ENCODE measurements around the gene PTPN18. TPM values are rescaled to one million over a fixed set of nuclear protein-coding genes. Genes with fewer than 3 reads are reported as not detected.

Gene PTPN18
- total and polyA plus RNA-seq, 2 donors (not counting 1 experiment from before 2014, with no cell fraction given) = 91.0 to 102 TPM

DNA sequence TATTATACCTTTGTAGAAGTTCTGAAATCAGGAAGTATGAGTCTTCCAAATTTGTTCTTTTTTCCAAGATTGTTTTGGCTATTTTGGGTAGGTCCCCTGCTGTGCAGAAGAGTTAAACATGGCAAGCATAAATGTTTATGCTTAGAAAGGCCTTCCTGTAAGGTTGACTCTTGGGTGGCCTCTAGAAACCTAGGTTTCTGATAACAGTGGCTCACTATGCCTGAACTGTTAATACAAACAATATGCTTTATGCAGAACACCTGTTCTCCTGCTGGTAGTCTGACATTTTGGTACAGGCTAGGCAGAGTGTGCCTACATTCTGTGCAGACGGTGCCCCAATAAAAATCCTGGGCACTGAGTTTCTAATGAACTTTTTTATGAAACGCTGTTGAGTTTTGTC lies 10.1 kb downstream of the PTPN18 start:
- Histone ChIP-seq H3K4me1 (ENCODE audit: control insufficient read depth in 2 of 2, insufficient read depth in 2 of 2, low read length in 2 of 2) (peaks cover 8 to 15% of the 10 kb centered on the region in 2 donors), H3K4me3 (ENCODE audit: control extremely low read depth in 1 of 5, extremely low read depth in 1 of 5, insufficient read depth in 1 of 5, low read depth in 2 of 5, low read length in 4 of 5) (no peak overlapping the region), H3K9me3 (ENCODE audit: control extremely low read depth in 1 of 3, control insufficient read depth in 2 of 3, insufficient read depth in 1 of 3, low read length in 2 of 3) (peaks cover 0 to 5% (median 0%) of the 10 kb centered on the region in 3 donors), H3K9ac (ENCODE audit: low read length) (no peak overlapping the region), H3K27me3 (replicated peaks in 1 of 4; ENCODE audit: control extremely low read depth in 1 of 4, control insufficient read depth in 3 of 4, insufficient read depth in 4 of 4, low read length in 3 of 4) (no peaks in the 10 kb centered on the region), H2AFZ (ENCODE audit: insufficient read depth, low read depth, low read length, poor library complexity, severe bottlenecking) (no peak overlapping the region), H4K20me1 (ENCODE audit: control insufficient read depth, insufficient read depth, low read length, poor library complexity, severe bottlenecking) (no peaks in the 10 kb centered on the region), H3K36me3 (replicated peaks in 1 of 2; ENCODE audit: control extremely low read depth in 1 of 2, control insufficient read depth in 1 of 2, extremely low read depth in 1 of 2, insufficient read depth in 2 of 2, low read length in 1 of 2) (no peaks in the 10 kb centered on the region), H3K79me2 (ENCODE audit: control insufficient read depth, insufficient read depth, low read length) (peaks cover 8% of the 10 kb centered on the region), H3K27ac (ENCODE audit: low read length in 2 of 2) (no peak overlapping the region), H3K4me2 (replicated peaks; ENCODE audit: low read depth, low read length, poor library complexity, severe bottlenecking) (no peak overlapping the region)
- Mint-ChIP-seq H3K9me3 (ENCODE audit: insufficient read depth) (no peaks in the 10 kb centered on the region), H3K27me3 (peaks cover 7% of the 10 kb centered on the region), H3K4me3 (no peak overlapping the region), H3K4me1 (peaks cover 14% of the 10 kb centered on the region), H3K27ac (no peak overlapping the region)
- ChIA-PET POLR2A (no interaction called here), CTCF (interaction anchor here (1.3 kb wide), 1 partner anchor 20 kb away, joined by 4 read pairs; no protein-coding TSS in a partner anchor)
- DNase-seq (no peak), ATAC-seq (ENCODE audit: low read depth) (no peak)
- 100% methylated on average over 1 of the region's 2 CpGs for WGBS (ENCODE audit: insufficient coverage)
- intact Hi-C loops (cut with micrococcal nuclease) = no loop called here
- TF ChIP-seq, protein P1, sequence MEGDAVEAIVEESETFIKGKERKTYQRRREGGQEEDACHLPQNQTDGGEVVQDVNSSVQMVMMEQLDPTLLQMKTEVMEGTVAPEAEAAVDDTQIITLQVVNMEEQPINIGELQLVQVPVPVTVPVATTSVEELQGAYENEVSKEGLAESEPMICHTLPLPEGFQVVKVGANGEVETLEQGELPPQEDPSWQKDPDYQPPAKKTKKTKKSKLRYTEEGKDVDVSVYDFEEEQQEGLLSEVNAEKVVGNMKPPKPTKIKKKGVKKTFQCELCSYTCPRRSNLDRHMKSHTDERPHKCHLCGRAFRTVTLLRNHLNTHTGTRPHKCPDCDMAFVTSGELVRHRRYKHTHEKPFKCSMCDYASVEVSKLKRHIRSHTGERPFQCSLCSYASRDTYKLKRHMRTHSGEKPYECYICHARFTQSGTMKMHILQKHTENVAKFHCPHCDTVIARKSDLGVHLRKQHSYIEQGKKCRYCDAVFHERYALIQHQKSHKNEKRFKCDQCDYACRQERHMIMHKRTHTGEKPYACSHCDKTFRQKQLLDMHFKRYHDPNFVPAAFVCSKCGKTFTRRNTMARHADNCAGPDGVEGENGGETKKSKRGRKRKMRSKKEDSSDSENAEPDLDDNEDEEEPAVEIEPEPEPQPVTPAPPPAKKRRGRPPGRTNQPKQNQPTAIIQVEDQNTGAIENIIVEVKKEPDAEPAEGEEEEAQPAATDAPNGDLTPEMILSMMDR (IDR thresholded peaks at IDR 0.05) = no peak
- no peak for TF ChIP-seq EZH2 (IDR thresholded peaks at IDR 0.05; ENCODE audit: borderline replicate concordance, insufficient read depth, low read depth, low read length, poor library complexity, severe bottlenecking)

DNA sequence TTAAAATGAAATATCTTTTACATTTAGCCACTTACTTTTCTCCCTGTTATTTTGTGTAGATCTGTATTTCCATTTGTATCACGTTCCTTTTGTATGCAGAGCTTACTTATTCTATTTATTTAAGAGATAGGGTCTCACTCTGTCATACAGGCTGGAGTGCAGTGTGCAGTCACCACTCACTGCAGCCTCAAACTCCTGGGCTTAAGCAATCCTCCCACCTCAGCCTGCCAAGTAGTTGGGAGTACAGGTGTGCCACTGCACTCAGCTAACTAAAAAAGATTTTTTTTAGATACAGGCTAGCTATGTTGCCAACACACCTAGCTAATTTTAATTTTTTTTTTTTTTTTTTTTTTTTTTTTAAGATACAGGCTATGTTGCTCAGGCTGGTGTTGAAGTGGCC lies 10.9 kb downstream of the PTPN18 start:
- WGBS (ENCODE audit: insufficient coverage) = no CpG with 5 or more reads among the region's 1 CpG
- Histone ChIP-seq H3K36me3 (replicated peaks in 1 of 2; ENCODE audit: control extremely low read depth in 1 of 2, control insufficient read depth in 1 of 2, extremely low read depth in 1 of 2, insufficient read depth in 2 of 2, low read length in 1 of 2) (no peaks in the 10 kb centered on the region), H2AFZ (ENCODE audit: insufficient read depth, low read depth, low read length, poor library complexity, severe bottlenecking) (no peak overlapping the region), H4K20me1 (ENCODE audit: control insufficient read depth, insufficient read depth, low read length, poor library complexity, severe bottlenecking) (no peaks in the 10 kb centered on the region), H3K4me1 (ENCODE audit: control insufficient read depth in 2 of 2, insufficient read depth in 2 of 2, low read length in 2 of 2) (peaks cover 14 to 22% of the 10 kb centered on the region in 2 donors), H3K9ac (ENCODE audit: low read length) (no peak overlapping the region), H3K79me2 (ENCODE audit: control insufficient read depth, insufficient read depth, low read length) (peaks cover 16% of the 10 kb centered on the region), H3K27ac (ENCODE audit: low read length in 2 of 2) (no peak overlapping the region), H3K27me3 (replicated peaks in 1 of 4; ENCODE audit: control extremely low read depth in 1 of 4, control insufficient read depth in 3 of 4, insufficient read depth in 4 of 4, low read length in 3 of 4) (no peaks in the 10 kb centered on the region), H3K4me2 (replicated peaks; ENCODE audit: low read depth, low read length, poor library complexity, severe bottlenecking) (no peak overlapping the region), H3K4me3 (ENCODE audit: control extremely low read depth in 1 of 5, extremely low read depth in 1 of 5, insufficient read depth in 1 of 5, low read depth in 2 of 5, low read length in 4 of 5) (no peak overlapping the region), H3K9me3 (ENCODE audit: control extremely low read depth in 1 of 3, control insufficient read depth in 2 of 3, insufficient read depth in 1 of 3, low read length in 2 of 3) (peaks cover 0 to 5% (median 0%) of the 10 kb centered on the region in 3 donors)
- CTCF ChIA-PET = interaction anchor here (1.3 kb wide), 1 partner anchor 19 kb away, joined by 4 read pairs; no protein-coding TSS in a partner anchor
- TF ChIP-seq, protein P1 (IDR thresholded peaks at IDR 0.05) = no peak
- no peak for ATAC-seq (ENCODE audit: low read depth)
- Mint-ChIP-seq H3K4me3 (no peak overlapping the region), H3K4me1 (peaks cover 21% of the 10 kb centered on the region), H3K9me3 (ENCODE audit: insufficient read depth) (no peaks in the 10 kb centered on the region), H3K27me3 (peaks cover 7% of the 10 kb centered on the region), H3K27ac (no peak overlapping the region)
- DNase-seq = no peak
- POLR2A ChIA-PET = no interaction called here
- intact Hi-C loops (cut with micrococcal nuclease) = no loop called here
